T-helper 1 cell treated with Interleukin-12 subunit alpha and Interleukin-12 subunit beta and Interleukin-4 antibody, amounts not matched to agents 30 μg/mL and 1 μg/mL, for 36 hours (primary cell): ENCODE data around the gene MS4A7.
"Not testable (repeated sequence)": the region's sequence is repeated elsewhere in the genome, so short reads cannot be mapped to it uniquely, and the experiment has no call there.

Source experiments
- H3K27ac Mint-ChIP-seq: one replicate; pipeline ENCODE4 v1.8.0; 2021; ENCODE audit warnings: mild to moderate bottlenecking, mixed read lengths
- H3K27me3 Mint-ChIP-seq: one replicate; pipeline ENCODE4 v1.8.0; 2021; ENCODE audit warnings: low read depth, mixed read lengths
- H3K36me3 Mint-ChIP-seq: one replicate; pipeline ENCODE4 v1.8.0; 2021; ENCODE audit warnings: low read depth, mixed read lengths
- H3K4me1 Mint-ChIP-seq: one replicate; pipeline ENCODE4 v1.8.0; 2021; ENCODE audit warnings: low read depth, mixed read lengths
- H3K4me3 Mint-ChIP-seq: one replicate; pipeline ENCODE4 v1.8.0; 2021; ENCODE audit warnings: mild to moderate bottlenecking, moderate library complexity, mixed read lengths
- H3K9me3 Mint-ChIP-seq: one replicate; pipeline ENCODE4 v1.8.0; 2021; ENCODE audit warnings: mixed read lengths

The MS4A7 gene

DNA sequence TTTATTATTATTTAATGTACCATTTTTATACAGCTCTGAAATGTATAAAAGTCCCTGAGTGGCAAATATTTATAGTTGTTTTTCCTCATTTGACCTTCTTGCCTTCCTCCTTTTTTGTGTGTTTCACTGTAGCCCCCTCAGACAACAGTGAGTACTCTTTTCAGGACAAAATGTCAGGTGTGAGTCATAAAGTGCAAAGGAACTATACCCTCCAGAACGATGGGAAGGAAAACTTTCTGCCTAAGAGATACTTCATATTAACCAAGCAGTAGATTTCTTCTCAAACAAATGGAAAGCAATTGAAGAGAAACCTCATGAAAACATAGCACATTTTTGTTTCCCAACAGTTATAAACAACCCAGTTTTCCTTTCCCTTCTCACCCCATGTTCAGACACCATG is 16.1 kb upstream of the MS4A7 start:
- Mint-ChIP-seq H3K4me3 (no peak overlapping the region), H3K27ac (no peak overlapping the region), H3K9me3 (no peaks in the 10 kb centered on the region), H3K36me3 (no peaks in the 10 kb centered on the region), H3K4me1 (no peaks in the 10 kb centered on the region), H3K27me3 (peaks cover 11% of the 10 kb centered on the region)

GRCh38 chr11:60363542-60364470 is 14.5 kb upstream of the MS4A7 start:
- Mint-ChIP-seq H3K4me1 (no peaks in the 10 kb centered on the region), H3K27ac (no peak overlapping the region)

GRCh38 chr11:60366262-60366904 is 11.9 kb upstream of the MS4A7 start:
- not testable (repeated sequence) for H3K4me3 Mint-ChIP-seq, H3K27ac Mint-ChIP-seq, H3K4me1 Mint-ChIP-seq, H3K9me3 Mint-ChIP-seq, H3K36me3 Mint-ChIP-seq
- H3K27me3 Mint-ChIP-seq = peaks cover 20% of the 10 kb centered on the region

More at GRCh38 chr11:60363542-60364470, 14.5 kb upstream of the MS4A7 start:
- Mint-ChIP-seq H3K36me3 (no peaks in the 10 kb centered on the region), H3K27me3 (peaks cover 11% of the 10 kb centered on the region), H3K4me3 (no peak overlapping the region), H3K9me3 (no peaks in the 10 kb centered on the region)

DNA sequence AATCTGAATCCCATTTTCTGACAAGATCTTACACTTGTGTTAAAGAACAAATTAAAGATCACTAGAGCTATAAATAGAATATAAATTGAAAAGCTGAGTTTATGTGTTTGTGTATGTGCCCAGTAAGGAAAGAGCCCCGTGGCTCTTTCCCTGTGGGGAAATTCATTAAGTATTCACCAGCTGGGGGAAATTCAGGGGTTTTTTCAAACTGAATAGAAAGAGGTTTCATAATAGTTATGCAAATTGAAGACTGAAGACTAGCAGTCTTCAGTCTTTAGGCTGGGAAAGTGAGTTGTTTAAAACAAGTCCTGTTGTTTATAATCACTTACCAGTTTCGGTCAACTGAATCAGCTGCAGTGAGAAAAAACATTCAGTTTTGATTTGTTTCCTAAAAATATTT is 11.3 kb upstream of the MS4A7 start:
- Mint-ChIP-seq H3K4me3 (no peak overlapping the region), H3K4me1 (no peaks in the 10 kb centered on the region), H3K27me3 (peaks cover 20% of the 10 kb centered on the region), H3K36me3 (no peaks in the 10 kb centered on the region), H3K9me3 (no peaks in the 10 kb centered on the region), H3K27ac (no peak overlapping the region)

GRCh38 chr11:60367896-60368295 is 10.4 kb upstream of the MS4A7 start:
- no peak overlapping the region for H3K27ac Mint-ChIP-seq
- peaks cover 20% of the 10 kb centered on the region for H3K27me3 Mint-ChIP-seq
- no peaks in the 10 kb centered on the region for H3K4me1 Mint-ChIP-seq
- H3K9me3 Mint-ChIP-seq = no peaks in the 10 kb centered on the region
- no peaks in the 10 kb centered on the region for H3K36me3 Mint-ChIP-seq
- H3K4me3 Mint-ChIP-seq = no peak overlapping the region

GRCh38 chr11:60370252-60370810 is 8.0 kb upstream of the MS4A7 start:
- Mint-ChIP-seq H3K4me3 (no peak overlapping the region), H3K27me3 (peaks cover 9% of the 10 kb centered on the region), H3K9me3 (no peaks in the 10 kb centered on the region), H3K27ac (no peak overlapping the region), H3K36me3 (no peaks in the 10 kb centered on the region), H3K4me1 (no peaks in the 10 kb centered on the region)

- Mint-ChIP-seq H3K4me3 (no peak overlapping the region), H3K27ac (no peak overlapping the region), H3K36me3 (no peaks in the 10 kb centered on the region), H3K9me3 (no peaks in the 10 kb centered on the region), H3K27me3 (peaks cover 9% of the 10 kb centered on the region), H3K4me1 (no peaks in the 10 kb centered on the region)
Measured at GRCh38 chr11:60370811-60371298, 7.5 kb upstream of the MS4A7 start.

GRCh38 chr11:60371386-60371785 is 6.9 kb upstream of the MS4A7 start:
- H3K4me1 Mint-ChIP-seq = no peaks in the 10 kb centered on the region
- H3K9me3 Mint-ChIP-seq = no peaks in the 10 kb centered on the region
- H3K4me3 Mint-ChIP-seq = no peak overlapping the region
- no peak overlapping the region for H3K27ac Mint-ChIP-seq
- H3K36me3 Mint-ChIP-seq = no peaks in the 10 kb centered on the region
- peaks cover 9% of the 10 kb centered on the region for H3K27me3 Mint-ChIP-seq

GRCh38 chr11:60371854-60372253 is 6.5 kb upstream of the MS4A7 start:
- H3K36me3 Mint-ChIP-seq = no peaks in the 10 kb centered on the region
- H3K4me1 Mint-ChIP-seq = no peaks in the 10 kb centered on the region
- no peak overlapping the region for H3K4me3 Mint-ChIP-seq
- H3K9me3 Mint-ChIP-seq = no peaks in the 10 kb centered on the region
- H3K27me3 Mint-ChIP-seq = peaks cover 9% of the 10 kb centered on the region
- H3K27ac Mint-ChIP-seq = no peak overlapping the region

DNA sequence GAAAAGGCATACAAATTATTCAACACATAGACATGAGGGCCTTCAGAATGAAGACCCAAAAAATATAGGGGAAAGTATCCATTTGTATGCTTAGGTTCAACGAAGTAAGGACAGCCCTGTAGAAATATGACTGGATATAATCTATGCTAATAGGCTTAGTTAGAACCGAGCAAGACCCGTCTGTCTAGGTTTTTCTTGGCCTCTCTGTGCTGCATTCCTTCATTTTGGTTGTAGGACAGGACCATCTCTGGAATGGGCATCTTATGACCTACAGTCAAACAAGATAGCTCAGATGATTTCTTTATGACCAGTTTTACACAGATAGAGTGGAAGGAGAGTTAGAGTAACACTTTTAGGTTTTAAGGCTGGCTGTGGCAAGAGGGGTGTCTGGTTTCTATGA is 5.6 kb upstream of the MS4A7 start:
- no peaks in the 10 kb centered on the region for H3K9me3 Mint-ChIP-seq
- no peak overlapping the region for H3K27ac Mint-ChIP-seq
- no peaks in the 10 kb centered on the region for H3K4me1 Mint-ChIP-seq
- peaks cover 9% of the 10 kb centered on the region for H3K27me3 Mint-ChIP-seq
- H3K4me3 Mint-ChIP-seq = no peak overlapping the region
- no peaks in the 10 kb centered on the region for H3K36me3 Mint-ChIP-seq

- Mint-ChIP-seq H3K36me3 (no peaks in the 10 kb centered on the region), H3K27ac (no peak overlapping the region), H3K27me3 (peaks cover 14% of the 10 kb centered on the region), H3K9me3 (no peaks in the 10 kb centered on the region), H3K4me3 (no peak overlapping the region), H3K4me1 (peaks cover 5% of the 10 kb centered on the region)
Measured at GRCh38 chr11:60375316-60375715, 3.0 kb upstream of the MS4A7 start.

- Mint-ChIP-seq H3K27ac (no peak overlapping the region), H3K4me3 (no peak overlapping the region), H3K4me1 (peaks cover 5% of the 10 kb centered on the region), H3K27me3 (peaks cover 9% of the 10 kb centered on the region), H3K9me3 (no peaks in the 10 kb centered on the region), H3K36me3 (no peaks in the 10 kb centered on the region)
Measured at GRCh38 chr11:60376601-60377000, 1.7 kb upstream of the MS4A7 start.

- Mint-ChIP-seq H3K27ac (no peak overlapping the region), H3K4me1 (peaks cover 5% of the 10 kb centered on the region), H3K9me3 (no peaks in the 10 kb centered on the region), H3K36me3 (no peaks in the 10 kb centered on the region), H3K4me3 (no peak overlapping the region), H3K27me3 (peaks cover 9% of the 10 kb centered on the region)
Measured at GRCh38 chr11:60377401-60378136, 763 bp upstream of the MS4A7 start.

- no peaks in the 10 kb centered on the region for H3K9me3 Mint-ChIP-seq
- no peaks in the 10 kb centered on the region for H3K4me1 Mint-ChIP-seq
- H3K36me3 Mint-ChIP-seq = no peaks in the 10 kb centered on the region
- H3K4me3 Mint-ChIP-seq = no peak overlapping the region
- no peak overlapping the region for H3K27ac Mint-ChIP-seq
- H3K27me3 Mint-ChIP-seq = no peaks in the 10 kb centered on the region
Measured at GRCh38 chr11:60389279-60389910, 11.1 kb downstream of the MS4A7 start.
